Measurements from ENCODE around the gene ABI2. TPM values are rescaled to one million over a fixed set of nuclear protein-coding genes. Genes with fewer than 3 reads are reported as not detected.

The ABI2 gene
- total and polyA plus RNA-seq, 2 of the 4 experiments (the other 2 are of a cell fraction) = 35.7 to 54.0 TPM

DNA sequence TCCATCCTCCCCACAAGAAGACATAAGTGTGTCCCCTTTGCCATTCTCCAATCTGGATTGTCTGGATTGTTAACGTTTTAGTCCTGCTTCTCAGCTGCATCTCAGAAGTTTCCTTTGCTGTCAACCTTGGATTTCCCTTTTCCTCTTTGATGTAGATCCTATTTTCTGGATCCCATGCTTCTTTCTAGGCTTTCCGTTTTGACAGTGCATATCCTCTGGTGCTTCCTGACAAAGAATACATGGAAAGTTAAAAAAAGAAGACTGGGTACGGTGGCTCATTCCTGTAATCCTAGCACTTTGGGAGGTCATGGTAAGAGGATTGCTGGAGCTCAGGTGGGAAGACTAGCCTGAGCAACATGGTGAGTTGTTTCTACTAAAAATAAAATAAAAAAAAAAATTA lies 26.8 kb downstream of the ABI2 start:
- dilution Hi-C loops (cut with HindIII; ENCODE audit: low sequenced_read_pairs, unreplicated experiment) = no loop called here

More for the DNA sequence above, 26.8 kb downstream of the ABI2 start:
- no peak overlapping the region for H4K5ac ChIP-seq (ENCODE audit: low read depth, low read length)
- no peak overlapping the region for H2BK20ac ChIP-seq (ENCODE audit: low read depth, low read length)
- no peak overlapping the region for H2BK120ac ChIP-seq (ENCODE audit: low read depth, low read length)
- H3K4me1 ChIP-seq (ENCODE audit: control insufficient read depth, insufficient read depth, low read length) = no peaks in the 10 kb centered on the region
- in situ Hi-C loops (cut with MboI; ENCODE audit: low sequenced_read_pairs) = no loop called here
- no peak overlapping the region for H2BK5ac ChIP-seq (ENCODE audit: low read depth, low read length, poor library complexity, severe bottlenecking)
- H2AK9ac ChIP-seq (replicated peaks; ENCODE audit: low read depth, low read length, poor library complexity) = no peak overlapping the region
- H3K4me3 ChIP-seq (ENCODE audit: insufficient read depth, low read depth, low read length) = no peak overlapping the region
- POLR2A ChIA-PET (ENCODE audit: unreplicated experiment) = no interaction called here
- no peak overlapping the region for H3K14ac ChIP-seq (replicated peaks; ENCODE audit: low read depth, low read length)
- no peak overlapping the region for H3K23ac ChIP-seq (ENCODE audit: low read depth, low read length)
- no peak overlapping the region for H2AFZ ChIP-seq (replicated peaks; ENCODE audit: low read length, poor library complexity)
- H3K9ac ChIP-seq (ENCODE audit: low read depth, low read length) = no peak overlapping the region
- H3K36me3 ChIP-seq (ENCODE audit: control insufficient read depth, insufficient read depth, low read length) = peaks cover 4% of the 10 kb centered on the region; the same call in 1 of the 2 replicates
- no peak overlapping the region for H3K4ac ChIP-seq (ENCODE audit: low read depth, low read length)
- 57% methylated on average over 1 of the region's 3 CpGs; no CpG with 5 or more reads in 1 of the 2 experiments for WGBS, 2 experiments (ENCODE audit: extremely low coverage in 2 of 2, insufficient read length in 1 of 2)
- no peak overlapping the region for H3K18ac ChIP-seq (ENCODE audit: low read depth, low read length)
- ATAC-seq (ENCODE audit: low read depth) = no peak
- CTCF ChIA-PET = no interaction called here
- no peak overlapping the region for H3K4me2 ChIP-seq (ENCODE audit: low read depth, low read length)
- intact Hi-C loops (cut with micrococcal nuclease) = loop anchor here (5.0 kb wide), 1 partner anchor 47 kb away; no protein-coding TSS in a partner anchor
- no peak overlapping the region for H3K56ac ChIP-seq (ENCODE audit: extremely low read depth, insufficient read depth, low read length)
- no peaks in the 10 kb centered on the region for H3K27me3 ChIP-seq (ENCODE audit: control insufficient read depth, insufficient read depth, low read length)
- 0 out of 2 replicates have a peak, but pooled peaks cover 4% of the 10 kb centered on the region for H4K20me1 ChIP-seq (ENCODE audit: insufficient read depth, low read length)
- peaks cover 27 to 54% of the 10 kb centered on the region in 2 experiments for H3K79me1 ChIP-seq (ENCODE audit: low read depth in 1 of 2, low read length in 2 of 2)
- H3K9me1 ChIP-seq (ENCODE audit: insufficient read depth, low read length) = peaks cover 2% of the 10 kb centered on the region; the same call in 1 of the 2 replicates
- H2AK5ac ChIP-seq (ENCODE audit: low read depth, low read length) = no peak overlapping the region
- H3K27ac ChIP-seq (ENCODE audit: insufficient read depth, low read length) = no peak overlapping the region
- no peaks in the 10 kb centered on the region for H3K9me3 ChIP-seq (ENCODE audit: control insufficient read depth, insufficient read depth, low read length)
- no peak for DNase-seq
- H4K8ac ChIP-seq (ENCODE audit: low read depth in 2 of 2, low read length in 2 of 2) = no peak overlapping the region
- H4K91ac ChIP-seq (ENCODE audit: insufficient read depth, low read depth, low read length) = no peak overlapping the region
- BruUV-seq (replicated peaks) = no TSS peak
- H2BK15ac ChIP-seq (ENCODE audit: low read depth, low read length) = no peak overlapping the region
- TF ChIP-seq MAFK (IDR thresholded peaks at IDR 0.05; ENCODE audit: low read depth, low read length) (no peak), NFE2L2 (IDR thresholded peaks at IDR 0.05; ENCODE audit: low read depth, low read length) (no peak), RFX5 (IDR thresholded peaks at IDR 0.05; ENCODE audit: low read depth, low read length) (no peak), ELK1 (IDR thresholded peaks at IDR 0.05; ENCODE audit: borderline replicate concordance, low read depth, low read length) (no peak), CEBPB (IDR thresholded peaks at IDR 0.05; ENCODE audit: low read depth, low read length) (no peak), POLR2A (IDR thresholded peaks at IDR 0.05; ENCODE audit: low read depth, low read length) (no peak), RCOR1 (IDR thresholded peaks at IDR 0.05; ENCODE audit: insufficient replicate concordance, low read length) (no peak), CTCF (conservative IDR thresholded peaks at IDR 0.05; ENCODE audit: low read depth, low read length) (no peak)
- TF ChIP-seq, protein P1, sequence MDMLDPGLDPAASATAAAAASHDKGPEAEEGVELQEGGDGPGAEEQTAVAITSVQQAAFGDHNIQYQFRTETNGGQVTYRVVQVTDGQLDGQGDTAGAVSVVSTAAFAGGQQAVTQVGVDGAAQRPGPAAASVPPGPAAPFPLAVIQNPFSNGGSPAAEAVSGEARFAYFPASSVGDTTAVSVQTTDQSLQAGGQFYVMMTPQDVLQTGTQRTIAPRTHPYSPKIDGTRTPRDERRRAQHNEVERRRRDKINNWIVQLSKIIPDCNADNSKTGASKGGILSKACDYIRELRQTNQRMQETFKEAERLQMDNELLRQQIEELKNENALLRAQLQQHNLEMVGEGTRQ (IDR thresholded peaks at IDR 0.05; ENCODE audit: low read depth, low read length) = no peak
